D721Med (cell line): ENCODE measurements around the gene HS6ST1.

Experiments
- DNase-seq: peaks from one replicate; pipeline ENCODE4 v3.0.0; 2011; ENCODE audit warnings: low spot score; ENCODE audit not compliant: insufficient read length
- FAIRE-seq: peaks from 2 replicates; lab custom pipeline; 2011; peaks lifted over from hg19 to GRCh38; lab: Jason Lieb, UNC
- CTCF ChIP-seq: IDR thresholded peaks from 2 replicates; pipeline ENCODE4 v1.5.1; 2012; ENCODE audit warnings: mild to moderate bottlenecking, control low read depth; ENCODE audit not compliant: insufficient read depth; ENCODE audit errors: missing control alignments

HS6ST1 gene

GRCh38 chr2:128318776-128319464 is at the start of gene HS6ST1:
TSS of gene HS6ST1 (minus strand) at chr2:128318868. CDS start at chr2:128318563, 305 bp downstream.
- FAIRE-seq: no peak
- TF ChIP-seq CTCF: no peak
- peak; percentile 91 for DNase-seq

- TF ChIP-seq CTCF: no peak
- DNase-seq (no peak), FAIRE-seq (no peak)
These were observed 49.1 kb upstream of the HS6ST1 start for GRCh38 chr2:128367601-128368359.

- no peak for TF ChIP-seq CTCF
- no peak for DNase-seq
- no peak for FAIRE-seq
These were observed 48.2 kb upstream of the HS6ST1 start for GRCh38 chr2:128366713-128367511.

- DNase-seq (no peak), FAIRE-seq (no peak)
- TF ChIP-seq CTCF: no peak
These were observed 46.7 kb upstream of the HS6ST1 start for GRCh38 chr2:128365217-128365905.

- DNase-seq (no peak), FAIRE-seq (no peak)
- TF ChIP-seq CTCF: no peak
These were observed 45.8 kb upstream of the HS6ST1 start for GRCh38 chr2:128364441-128364911.

- DNase-seq (no peak), FAIRE-seq (no peak)
- no peak for TF ChIP-seq CTCF
These were observed 45.3 kb upstream of the HS6ST1 start for GRCh38 chr2:128363934-128364361.
